PC-9 (cell line): ENCODE results near the gene MRPS11. TPM values are rescaled to one million over a fixed set of nuclear protein-coding genes. Genes with fewer than 3 reads are reported as not detected.
"Not testable (repeated sequence)": the region's sequence is repeated elsewhere in the genome, so short reads cannot be mapped to it uniquely, and the experiment has no call there.

ENCODE experiments used
- BruUV-seq: library from RNA; stranded (reverse); fragments of 400-500 nt; replicated peaks from 2 replicates; lab custom pipeline; 2021; lab: Mats Ljungman, UMichigan
- CTCF ChIA-PET: fragments of 300-600 bp; sonication (Branson Sonifier 250); formaldehyde crosslinking; loops from one replicate; lab custom pipeline; 2022; ENCODE audit warnings: antibody characterized with exemption; lab: Charles Lee
- POLR2A ChIA-PET: fragments of 300-600 bp; sonication (Branson Sonifier 250); formaldehyde crosslinking; loops from one replicate; lab custom pipeline; 2022; ENCODE audit warnings: antibody characterized with exemption; ENCODE audit not compliant: unreplicated experiment; lab: Charles Lee
- DNase-seq, 2 experiments: peaks; one replicate each; pipeline versions ENCODE4 v3.0.0 to v3.0.0-alpha.2; 2015 to 2022; ENCODE audit warnings: mixed read lengths in 1 of 2
- H2AFZ ChIP-seq: fragments of 200-600 bp; sonication (generic); 2 replicates; pipeline ENCODE4 v1.8.1; 2017; ENCODE audit warnings: antibody characterized with exemption
- H3F3A ChIP-seq: fragments of 200-600 bp; sonication (generic); 2 replicates; pipeline ENCODE4 v1.8.1; 2017; ENCODE audit warnings: antibody characterized with exemption, mild to moderate bottlenecking, low read depth; ENCODE audit not compliant: insufficient read depth
- H3K27ac ChIP-seq: fragments of 200-600 bp; sonication (generic); 2 replicates; pipeline ENCODE4 v1.6.1; 2016; ENCODE audit warnings: mixed run types
- H3K27me3 ChIP-seq: fragments of 200-600 bp; sonication (generic); 2 replicates; pipeline ENCODE4 v1.6.1; 2016; ENCODE audit warnings: low read depth, mixed run types; ENCODE audit not compliant: insufficient read depth
- H3K36me3 ChIP-seq: fragments of 200-600 bp; sonication (generic); 2 replicates; pipeline ENCODE4 v1.6.1; 2016; ENCODE audit warnings: low read depth, mixed run types
- H3K4me1 ChIP-seq: fragments of 200-600 bp; sonication (generic); replicated peaks from 2 replicates; pipeline ENCODE4 v1.6.1; 2016; ENCODE audit warnings: mixed run types; ENCODE audit not compliant: insufficient read depth
- H3K4me2 ChIP-seq: fragments of 200-600 bp; sonication (generic); 2 replicates; pipeline ENCODE4 v1.6.1; 2017; ENCODE audit warnings: mixed run types
- H3K4me3 ChIP-seq: fragments of 200-600 bp; sonication (generic); 2 replicates; pipeline ENCODE4 v1.6.1; 2016; ENCODE audit warnings: mixed run types
- H3K79me2 ChIP-seq: fragments of 200-600 bp; sonication (generic); 2 replicates; pipeline ENCODE4 v1.6.1; 2017; ENCODE audit warnings: low read depth, mixed run types
- H3K9me2 ChIP-seq: fragments of 200-600 bp; sonication (generic); 2 replicates; pipeline ENCODE4 v1.8.1; 2017; ENCODE audit warnings: mild to moderate bottlenecking; ENCODE audit not compliant: insufficient read depth
- H3K9me3 ChIP-seq: fragments of 200-600 bp; sonication (generic); 2 replicates; pipeline ENCODE4 v1.8.1; 2016; ENCODE audit warnings: low read depth; ENCODE audit not compliant: insufficient read depth
- H4K20me1 ChIP-seq: fragments of 200-600 bp; sonication (generic); 2 replicates; pipeline ENCODE4 v1.8.1; 2017; ENCODE audit not compliant: insufficient read depth
- EZH2 ChIP-seq: fragments of 200-600 bp; sonication (generic); IDR thresholded peaks from 2 replicates; pipeline ENCODE4 v1.8.0; 2017; ENCODE audit warnings: antibody characterized with exemption, low read depth
- intact Hi-C: fragments of 100-400 bp; cut with micrococcal nuclease; formaldehyde crosslinking; loops from one replicate; pipeline ENCODE4 v1.10.0; 2022; ENCODE audit not compliant: unreplicated experiment
- total RNA-seq: library from RNA; stranded (reverse); gene quantifications from 2 replicates; pipeline ENCODE4 v1.2.3, GENCODE V29; 2021
- TF ChIP-seq, protein P1 (sequence below): fragments of 200-600 bp; sonication (generic); conservative IDR thresholded peaks from 2 replicates; pipeline ENCODE4 v1.6.1; 2017; ENCODE audit warnings: mixed run types, antibody characterized with exemption, mild to moderate bottlenecking, moderate library complexity

Gene MRPS11
- total RNA-seq, 1 experiment from 2014 or later, result 57.2 TPM

DNA sequence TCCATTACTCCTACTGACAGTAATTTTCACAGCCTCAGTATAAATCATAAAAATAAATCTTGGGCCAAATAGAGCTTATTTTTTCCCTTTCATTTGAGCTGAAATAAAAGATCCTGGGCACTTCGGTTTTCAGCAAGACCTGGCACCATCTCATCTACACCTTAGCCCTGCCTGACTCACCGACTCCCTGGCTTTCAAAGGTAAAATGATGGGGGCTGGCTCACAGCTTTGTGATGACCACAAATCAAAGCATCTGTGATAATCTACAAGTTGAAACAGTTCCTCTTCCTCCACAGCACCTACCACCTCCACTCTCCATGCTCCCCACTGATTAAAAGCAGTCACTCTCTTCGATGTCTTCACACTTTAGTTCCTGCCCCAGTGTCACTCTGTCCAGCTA, 51.4 kb downstream of the MRPS11 start:
- no peak overlapping the region for H3K4me3 ChIP-seq
- intact Hi-C loops, result no loop called here

DNA sequence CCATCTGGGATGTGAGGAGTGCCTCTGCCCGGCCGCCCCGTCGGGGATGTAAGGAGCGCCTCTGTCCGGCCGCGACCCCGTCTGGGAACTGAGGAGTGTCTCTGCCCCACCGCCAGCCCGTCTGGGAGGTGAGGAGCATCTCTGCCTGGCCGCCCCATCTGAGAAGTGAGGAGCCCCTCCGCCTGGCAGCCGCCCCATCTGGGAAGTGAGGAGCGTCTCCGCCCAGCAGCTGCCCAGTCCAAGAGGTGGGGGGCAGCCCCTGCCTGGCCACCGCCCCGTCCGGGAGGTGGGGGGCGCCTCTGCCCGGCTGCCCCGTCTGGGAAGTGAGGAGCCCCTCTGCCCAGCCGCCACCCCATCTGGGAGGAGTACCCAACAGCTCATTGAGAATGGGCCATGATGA, 56.6 kb downstream of the MRPS11 start:
- H3K9me2 ChIP-seq, H3K4me2 ChIP-seq, H4K20me1 ChIP-seq, H3K79me2 ChIP-seq, H3K36me3 ChIP-seq, CTCF ChIA-PET, DNase-seq, intact Hi-C loops, H3K27ac ChIP-seq, H3K9me3 ChIP-seq, H2AFZ ChIP-seq, BruUV-seq, H3K4me1 ChIP-seq, H3K27me3 ChIP-seq, POLR2A ChIA-PET, H3F3A ChIP-seq, H3K4me3 ChIP-seq: not testable (repeated sequence)

More for the DNA sequence above, 51.4 kb downstream of the MRPS11 start:
- H3K9me2 ChIP-seq, result no peaks in the 10 kb centered on the region
- H2AFZ ChIP-seq, result no peak overlapping the region
- POLR2A ChIA-PET, result no interaction called here
- no peaks in the 10 kb centered on the region for H3K36me3 ChIP-seq
- no peak for TF ChIP-seq EZH2
- H3K79me2 ChIP-seq, result no peaks in the 10 kb centered on the region
- no peaks in the 10 kb centered on the region for H3K27me3 ChIP-seq
- no peak for DNase-seq
- BruUV-seq, result no TSS peak
- no peaks in the 10 kb centered on the region for H3K4me1 ChIP-seq
- H3K9me3 ChIP-seq, result no peaks in the 10 kb centered on the region
- H3K4me2 ChIP-seq, result no peak overlapping the region
- no peaks in the 10 kb centered on the region for H3F3A ChIP-seq
- no peak overlapping the region for H3K27ac ChIP-seq
- H4K20me1 ChIP-seq, result no peaks in the 10 kb centered on the region
- CTCF ChIA-PET, result no interaction called here

GRCh38 chr15:88525418-88525817, 57.9 kb downstream of the MRPS11 start:
- Histone ChIP-seq H4K20me1 (no peaks in the 10 kb centered on the region), H3K9me3 (no peaks in the 10 kb centered on the region), H3K36me3 (no peaks in the 10 kb centered on the region), H3K9me2 (no peaks in the 10 kb centered on the region), H3K4me3 (no peak overlapping the region), H3K4me1 (no peaks in the 10 kb centered on the region), H3K4me2 (no peak overlapping the region), H2AFZ (no peak overlapping the region), H3K79me2 (no peaks in the 10 kb centered on the region), H3K27ac (no peak overlapping the region), H3K27me3 (no peaks in the 10 kb centered on the region), H3F3A (no peaks in the 10 kb centered on the region)
- intact Hi-C loops, result no loop called here
- no peak for DNase-seq
- POLR2A ChIA-PET, result no interaction called here
- TF ChIP-seq, protein P1, sequence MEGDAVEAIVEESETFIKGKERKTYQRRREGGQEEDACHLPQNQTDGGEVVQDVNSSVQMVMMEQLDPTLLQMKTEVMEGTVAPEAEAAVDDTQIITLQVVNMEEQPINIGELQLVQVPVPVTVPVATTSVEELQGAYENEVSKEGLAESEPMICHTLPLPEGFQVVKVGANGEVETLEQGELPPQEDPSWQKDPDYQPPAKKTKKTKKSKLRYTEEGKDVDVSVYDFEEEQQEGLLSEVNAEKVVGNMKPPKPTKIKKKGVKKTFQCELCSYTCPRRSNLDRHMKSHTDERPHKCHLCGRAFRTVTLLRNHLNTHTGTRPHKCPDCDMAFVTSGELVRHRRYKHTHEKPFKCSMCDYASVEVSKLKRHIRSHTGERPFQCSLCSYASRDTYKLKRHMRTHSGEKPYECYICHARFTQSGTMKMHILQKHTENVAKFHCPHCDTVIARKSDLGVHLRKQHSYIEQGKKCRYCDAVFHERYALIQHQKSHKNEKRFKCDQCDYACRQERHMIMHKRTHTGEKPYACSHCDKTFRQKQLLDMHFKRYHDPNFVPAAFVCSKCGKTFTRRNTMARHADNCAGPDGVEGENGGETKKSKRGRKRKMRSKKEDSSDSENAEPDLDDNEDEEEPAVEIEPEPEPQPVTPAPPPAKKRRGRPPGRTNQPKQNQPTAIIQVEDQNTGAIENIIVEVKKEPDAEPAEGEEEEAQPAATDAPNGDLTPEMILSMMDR, result no peak
- TF ChIP-seq EZH2, result no peak
- CTCF ChIA-PET, result no interaction called here
- BruUV-seq, result no TSS peak

GRCh38 chr15:88526247-88526879, 58.9 kb downstream of the MRPS11 start:
- H3K4me2 ChIP-seq, result no peak overlapping the region
- H3F3A ChIP-seq, result no peaks in the 10 kb centered on the region
- H3K27ac ChIP-seq, result no peak overlapping the region
- no peaks in the 10 kb centered on the region for H3K4me1 ChIP-seq
- no peaks in the 10 kb centered on the region for H3K9me2 ChIP-seq
- no peaks in the 10 kb centered on the region for H3K9me3 ChIP-seq
- intact Hi-C loops, result no loop called here
- H3K79me2 ChIP-seq, result no peaks in the 10 kb centered on the region
- no peak overlapping the region for H2AFZ ChIP-seq
- TF ChIP-seq, protein P1, result no peak
- no peak for TF ChIP-seq EZH2
- POLR2A ChIA-PET, result no interaction called here
- H4K20me1 ChIP-seq, result no peaks in the 10 kb centered on the region
- no peak for DNase-seq
- CTCF ChIA-PET, result no interaction called here
- H3K36me3 ChIP-seq, result no peaks in the 10 kb centered on the region
- no TSS peak for BruUV-seq
- H3K4me3 ChIP-seq, result no peak overlapping the region
- H3K27me3 ChIP-seq, result no peaks in the 10 kb centered on the region
